Panc1 (cell line): ENCODE data around the gene XYLT1. TPM values are rescaled to one million over a fixed set of nuclear protein-coding genes. Genes with fewer than 3 reads are reported as not detected.

Experiments
- ATAC-seq: fragments of 200-7000 bp; cut with Tn5 transposase; 2 replicates; pipeline ENCODE4 v1.9.1; 2020; ENCODE audit warnings: mild to moderate bottlenecking, moderate library complexity
- BruUV-seq: library from RNA; stranded (reverse); fragments of 400-500 nt; replicated peaks from 2 replicates; lab custom pipeline; 2021; lab: Mats Ljungman, UMichigan
- CTCF ChIA-PET: fragments of 300-600 bp; sonication (Branson Sonifier 250); formaldehyde crosslinking; loops from one replicate; lab custom pipeline; 2022; ENCODE audit warnings: antibody characterized with exemption; lab: Charles Lee
- POLR2A ChIA-PET: fragments of 300-600 bp; sonication (Branson Sonifier 250); formaldehyde crosslinking; loops from one replicate; lab custom pipeline; 2022; ENCODE audit warnings: antibody characterized with exemption; lab: Charles Lee
- DNase-seq: peaks from one replicate; pipeline ENCODE4 v3.0.0-alpha.2; 2010; ENCODE audit warnings: low read depth, low spot score
- H3K27ac ChIP-seq: 2 replicates; pipeline ENCODE4 v1.5.1; 2011; ENCODE audit warnings: mild to moderate bottlenecking, low read length, inconsistent platforms
- H3K27me3 ChIP-seq: fragments of 200-500 bp; sonication (Bioruptor generic); 2 replicates; pipeline ENCODE4 v1.6.0; 2014; ENCODE audit warnings: low read length, inconsistent platforms; ENCODE audit not compliant: control insufficient read depth, insufficient read depth
- H3K36me3 ChIP-seq: fragments of 200-500 bp; sonication (Bioruptor generic); 2 replicates; pipeline ENCODE4 v1.5.1; 2014; ENCODE audit warnings: inconsistent platforms, mild to moderate bottlenecking, low read length, moderate library complexity; ENCODE audit not compliant: control insufficient read depth, insufficient read depth
- H3K4me1 ChIP-seq: 2 replicates; pipeline ENCODE4 v1.5.1; 2011; ENCODE audit warnings: inconsistent platforms, mild to moderate bottlenecking, low read length, moderate library complexity; ENCODE audit not compliant: control insufficient read depth, insufficient read depth
- H3K4me3 ChIP-seq, 2 experiments: 2 replicates each; pipeline ENCODE4 v1.5.1; 2011 to 2012; ENCODE audit warnings: low read depth in 2 of 2, low read length in 2 of 2, mild to moderate bottlenecking in 2 of 2, inconsistent platforms in 1 of 2, moderate library complexity in 1 of 2
- H3K9me3 ChIP-seq: fragments of 200-500 bp; sonication (Bioruptor generic); 2 replicates; pipeline ENCODE4 v1.5.1; 2014; ENCODE audit warnings: low read depth, mild to moderate bottlenecking, inconsistent platforms, low read length, moderate library complexity; ENCODE audit not compliant: control insufficient read depth, insufficient read depth
- CTCF ChIP-seq: fragments of 450-650 bp; IDR thresholded peaks from 2 replicates; pipeline ENCODE4 v1.5.1; 2017; ENCODE audit warnings: mild to moderate bottlenecking
- POLR2AphosphoS5 ChIP-seq: IDR thresholded peaks from 2 replicates; pipeline ENCODE4 v1.6.1; 2012; ENCODE audit warnings: mild to moderate bottlenecking, low read depth, low read length, moderate library complexity
- REST ChIP-seq, 2 experiments: IDR thresholded peaks; 2 replicates each; pipeline ENCODE4 v1.6.1; 2011 to 2012; ENCODE audit warnings: low read depth in 2 of 2, control low read depth in 1 of 2, low read length in 1 of 2, mild to moderate bottlenecking in 1 of 2, moderate library complexity in 1 of 2; ENCODE audit not compliant: insufficient read depth in 1 of 2
- SIN3A ChIP-seq: IDR thresholded peaks from 2 replicates; pipeline ENCODE4 v1.6.1; 2012; ENCODE audit warnings: low read depth, mild to moderate bottlenecking, low read length, moderate library complexity, borderline replicate concordance; ENCODE audit not compliant: insufficient read depth
- TCF7L2 ChIP-seq: IDR thresholded peaks from 2 replicates; pipeline ENCODE4 v1.6.1; 2011; ENCODE audit warnings: mild to moderate bottlenecking, low read depth, low read length, inconsistent platforms
- in situ Hi-C: cut with HindIII; loops from 2 replicates; pipeline ENCODE4 v1.10.0; 2016; ENCODE audit warnings: low sequenced_read_pairs, low pct_unique_long_range_greater_than_20kb
- intact Hi-C: fragments of 100-400 bp; cut with micrococcal nuclease; formaldehyde crosslinking; loops from one replicate; pipeline ENCODE4 v1.10.0; 2022; ENCODE audit not compliant: unreplicated experiment
- total RNA-seq: library from RNA; stranded (reverse); gene quantifications from one replicate; pipeline ENCODE4 v1.2.1, GENCODE V29; 2021; ENCODE audit not compliant: unreplicated experiment

Gene XYLT1
- total RNA-seq, 1 experiment from 2014 or later: 0.62 TPM

- no peak overlapping the region for H3K4me3 ChIP-seq
- DNase-seq (no peak), ATAC-seq (no peak)
- no peaks in the 10 kb centered on the region for H3K36me3 ChIP-seq
- no TSS peak for BruUV-seq
- POLR2A ChIA-PET: no interaction called here
- H3K9me3 ChIP-seq: no peaks in the 10 kb centered on the region
- H3K4me1 ChIP-seq: no peaks in the 10 kb centered on the region
- CTCF ChIA-PET: no interaction called here
- TF ChIP-seq TCF7L2 (no peak), SIN3A (no peak), REST (IDR thresholded peaks at IDR 0.05; ENCODE audit: insufficient read depth in 1 of 2, low read depth in 2 of 2, low read length in 1 of 2) (no peak)
- peaks cover 3% of the 10 kb centered on the region; the same call in 1 of the 2 replicates for H3K27me3 ChIP-seq
- no peak overlapping the region for H3K27ac ChIP-seq
- intact Hi-C loops (no loop called here), in situ Hi-C loops (no loop called here)
These were observed 141.8 kb downstream of the XYLT1 start for GRCh38 chr16:17328932-17329331.

GRCh38 chr16:17327664-17328335 lies 143.0 kb downstream of the XYLT1 start:
- ChIA-PET CTCF (no interaction called here), POLR2A (no interaction called here)
- no peaks in the 10 kb centered on the region for H3K36me3 ChIP-seq
- intact Hi-C loops: no loop called here
- peaks cover 6% of the 10 kb centered on the region; the same call in 1 of the 2 replicates for H3K27me3 ChIP-seq
- H3K27ac ChIP-seq: no peak overlapping the region
- DNase-seq: no peak
- in situ Hi-C loops: no loop called here
- ATAC-seq: no peak
- BruUV-seq: no TSS peak
- no peak overlapping the region for H3K4me3 ChIP-seq
- TF ChIP-seq TCF7L2: no peak
- no peak for TF ChIP-seq REST (IDR thresholded peaks at IDR 0.05; ENCODE audit: insufficient read depth in 1 of 2, low read depth in 2 of 2, low read length in 1 of 2)
- no peak for TF ChIP-seq SIN3A
- TF ChIP-seq POLR2AphosphoS5: no peak
- no peak for TF ChIP-seq CTCF
- no peaks in the 10 kb centered on the region for H3K4me1 ChIP-seq
- H3K9me3 ChIP-seq: no peaks in the 10 kb centered on the region
